ENCODE results near the gene A1BG.
A peak's percentile ranks its signal among the peaks of the same experiment; 100 is the strongest.
"Not testable (repeated sequence)": the region's sequence is repeated elsewhere in the genome, so short reads cannot be mapped to it uniquely, and the experiment has no call there.

Gene A1BG

GRCh38 chr19:58356766-58357480 is 3.6 kb upstream of the A1BG start:
- DNase-seq = no peak

- DNase-seq = no peak
Measured at GRCh38 chr19:58355908-58356765, 2.8 kb upstream of the A1BG start.

GRCh38 chr19:58355215-58355796 is 2.0 kb upstream of the A1BG start:
- no peak for DNase-seq

GRCh38 chr19:58354478-58355030 is 1.3 kb upstream of the A1BG start:
- DNase-seq = no peak

- no peak for DNase-seq
Measured at GRCh38 chr19:58353717-58354477, 605 bp upstream of the A1BG start.

GRCh38 chr19:58351990-58352755 is 1.1 kb downstream of the A1BG start:
- no peak for DNase-seq

- DNase-seq = no peak
Measured at GRCh38 chr19:58351558-58351878, 1.8 kb downstream of the A1BG start.

- DNase-seq = no peak
Measured at GRCh38 chr19:58350871-58351557, 2.3 kb downstream of the A1BG start.

GRCh38 chr19:58350001-58350861 is 3.1 kb downstream of the A1BG start:
- no peak for DNase-seq

GRCh38 chr19:58349590-58349989 is 3.7 kb downstream of the A1BG start:
- DNase-seq = no peak

- DNase-seq = not testable (repeated sequence)
Measured at GRCh38 chr19:58348080-58348479, 5.2 kb downstream of the A1BG start.

- DNase-seq = peak; percentile 68
Measured at GRCh38 chr19:58346961-58347929, 6.0 kb downstream of the A1BG start.

GRCh38 chr19:58345558-58345957 is 7.7 kb downstream of the A1BG start:
- DNase-seq = no peak

- DNase-seq = no peak
Measured at GRCh38 chr19:58338825-58339558, 14.3 kb downstream of the A1BG start.

- no peak for DNase-seq
Measured at GRCh38 chr19:58338336-58338735, 15.0 kb downstream of the A1BG start.

GRCh38 chr19:58336820-58337219 is 16.5 kb downstream of the A1BG start:
- no peak for DNase-seq

- no peak for DNase-seq
Measured at GRCh38 chr19:58336216-58336615, 17.1 kb downstream of the A1BG start.

GRCh38 chr19:58335630-58336029 is 17.7 kb downstream of the A1BG start:
- DNase-seq = no peak
